Keratinocyte (primary cell): Measurements from ENCODE around the gene CNFN. TPM values are rescaled to one million over a fixed set of nuclear protein-coding genes. Genes with fewer than 3 reads are reported as not detected.

Experiments
- DNase-seq: peaks from one replicate; pipeline ENCODE4 v3.0.0-alpha.2; 2011; ENCODE audit warnings: low read depth, missing footprints, low spot score
- FAIRE-seq: peaks from 2 replicates; lab custom pipeline; 2011; peaks lifted over from hg19 to GRCh38; lab: Jason Lieb, UNC
- H2AFZ ChIP-seq: 2 replicates; pipeline ENCODE4 v1.6.0; 2012; ENCODE audit warnings: low read length, control low read depth, inconsistent platforms; ENCODE audit not compliant: control insufficient read depth
- H3K27ac ChIP-seq: 2 replicates; pipeline ENCODE4 v1.5.1; 2011; ENCODE audit warnings: low read length; ENCODE audit not compliant: control insufficient read depth, insufficient read depth
- H3K27me3 ChIP-seq: 3 replicates; pipeline ENCODE4 v1.6.0; 2011; ENCODE audit warnings: low read length; ENCODE audit not compliant: control insufficient read depth, insufficient read depth; ENCODE audit errors: extremely low read depth
- H3K36me3 ChIP-seq, 2 experiments: 2 replicates in 1 of 2; 3 replicates in 1 of 2; pipeline ENCODE4 v1.5.1; 2011; ENCODE audit warnings: low read length in 2 of 2, mild to moderate bottlenecking in 1 of 2; ENCODE audit not compliant: control insufficient read depth in 2 of 2, insufficient read depth in 2 of 2; ENCODE audit errors: extremely low read depth in 1 of 2
- H3K4me1 ChIP-seq: 3 replicates; pipeline ENCODE4 v1.5.1; 2011; ENCODE audit warnings: low read length; ENCODE audit not compliant: control insufficient read depth, insufficient read depth; ENCODE audit errors: extremely low read depth
- H3K4me2 ChIP-seq: 3 replicates; pipeline ENCODE4 v1.6.0; 2011; ENCODE audit warnings: low read depth, low read length; ENCODE audit not compliant: control insufficient read depth, insufficient read depth; ENCODE audit errors: extremely low read depth
- H3K4me3 ChIP-seq, 3 experiments: fragments of 200-600 bp in 1 of 3; sonication (generic) in 1 of 3; 2 replicates in 2 of 3; 3 replicates in 1 of 3; pipeline ENCODE4 v1.5.1; 2011 to 2016; ENCODE audit warnings: low read length in 3 of 3, mild to moderate bottlenecking in 3 of 3, control low read depth in 2 of 3, inconsistent platforms in 1 of 3, low read depth in 1 of 3, mixed read lengths in 1 of 3, mixed run types in 1 of 3, moderate library complexity in 1 of 3; ENCODE audit not compliant: control insufficient read depth in 2 of 3, insufficient read depth in 2 of 3; ENCODE audit errors: extremely low read depth in 1 of 3
- H3K79me2 ChIP-seq: 2 replicates; pipeline ENCODE4 v1.6.0; 2012; ENCODE audit warnings: low read length; ENCODE audit not compliant: control insufficient read depth, insufficient read depth
- H3K9ac ChIP-seq: 3 replicates; pipeline ENCODE4 v1.6.0; 2011; ENCODE audit warnings: low read length; ENCODE audit not compliant: control insufficient read depth, insufficient read depth; ENCODE audit errors: extremely low read depth
- H3K9me1 ChIP-seq: 3 replicates; pipeline ENCODE4 v1.6.0; 2011; ENCODE audit warnings: low read length; ENCODE audit not compliant: control insufficient read depth, insufficient read depth; ENCODE audit errors: extremely low read depth
- H3K9me3 ChIP-seq: 2 replicates; pipeline ENCODE4 v1.5.1; 2012; ENCODE audit warnings: low read depth, low read length; ENCODE audit not compliant: control insufficient read depth
- H4K20me1 ChIP-seq: 3 replicates; pipeline ENCODE4 v1.6.0; 2011; ENCODE audit warnings: low read length; ENCODE audit not compliant: control insufficient read depth, insufficient read depth; ENCODE audit errors: extremely low read depth
- EZH2 ChIP-seq: IDR thresholded peaks from one replicate; pipeline ENCODE4 v1.6.1; 2012; ENCODE audit warnings: inconsistent platforms, mild to moderate bottlenecking, low read length, moderate library complexity
- dilution Hi-C: fragments of 300-500 bp; cut with MboI; formaldehyde crosslinking; loops from one replicate; pipeline ENCODE4 v1.7.0; 2020; ENCODE audit warnings: low sequenced_read_pairs; ENCODE audit not compliant: extremely low pct_ligation_motif_present
- polyA plus RNA-seq, 5 experiments: library from polyadenylated mRNA; depleted of rRNA in 3 of 5; stranded (reverse) in 3 of 5; stranded (forward) in 1 of 5; unstranded in 1 of 5; fragments of >200 nt; gene quantifications; 1 replicate in 1 of 5; 2 replicates in 3 of 5; 3 replicates in 1 of 5; pipeline versions ENCODE4 v1.2.1 to v1.2.3, GENCODE V29; 2011 to 2012; ENCODE audit warnings: missing spikeins in 2 of 5, low read depth in 1 of 5, low replicate concordance in 1 of 5
- TF ChIP-seq, protein P1 (sequence below), 3 experiments: IDR thresholded peaks in 1 of 3; conservative IDR thresholded peaks in 1 of 3; optimal IDR thresholded peaks in 1 of 3; 2 replicates in 2 of 3; 3 replicates in 1 of 3; pipeline versions ENCODE3 to v1.5.1; 2011; ENCODE audit warnings: low read length in 3 of 3, mild to moderate bottlenecking in 3 of 3, moderate library complexity in 2 of 3, control low read depth in 1 of 3, inconsistent platforms in 1 of 3; ENCODE audit not compliant: insufficient read depth in 2 of 3; ENCODE audit errors: extremely low read depth in 1 of 3

The CNFN gene
- polyA plus RNA-seq, 1 donor (not counting 4 experiments of a cell fraction or from before 2014, with no cell fraction given), result 3.0 TPM

DNA sequence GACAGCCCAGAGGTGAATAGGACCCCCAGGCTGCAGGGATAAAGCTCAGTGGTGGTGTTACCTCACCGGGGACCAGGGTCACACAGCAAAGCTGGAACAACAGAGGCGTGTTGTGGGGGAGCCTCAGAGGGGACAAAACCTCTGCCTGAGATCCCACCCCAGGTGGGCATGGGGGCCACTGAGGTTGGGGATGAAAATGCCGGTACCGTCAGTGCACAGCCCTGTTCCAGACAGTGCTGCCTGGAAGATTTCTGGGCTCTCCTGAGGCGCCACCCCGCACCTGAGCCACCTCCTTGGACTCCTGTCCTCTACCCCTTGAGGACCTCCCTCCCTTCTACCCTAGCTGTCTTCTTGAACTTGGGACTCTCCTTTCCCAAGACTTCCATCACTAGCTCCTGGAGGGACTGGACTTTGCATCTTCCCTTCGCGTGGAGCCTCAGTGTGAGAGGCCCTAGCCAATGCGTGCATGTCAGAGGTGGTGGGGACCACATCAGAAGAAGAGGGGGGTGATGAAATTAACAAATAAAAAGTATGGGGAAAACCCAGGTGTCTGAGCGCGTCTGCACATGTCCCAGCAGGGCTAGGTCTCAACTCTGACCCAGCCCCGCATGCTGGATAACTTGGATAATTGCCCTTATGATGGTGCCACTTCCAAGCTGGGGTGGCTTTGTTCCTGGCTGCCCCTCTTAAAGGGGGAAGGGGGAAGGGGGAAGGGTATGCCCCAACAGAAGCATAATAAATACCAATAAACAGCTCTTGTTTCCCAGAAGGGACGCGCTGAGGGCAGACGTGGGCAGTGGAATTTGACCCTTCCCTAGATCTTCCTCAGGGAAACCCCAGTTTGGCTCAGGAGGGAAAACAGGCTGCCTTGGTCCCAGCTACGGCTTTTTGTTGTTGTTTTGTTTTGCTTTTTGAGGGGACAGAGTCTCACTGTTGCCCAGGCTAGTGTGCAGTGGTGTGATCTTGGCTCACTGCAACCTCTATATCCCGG, 11.6 kb downstream of the CNFN start:
- H4K20me1 ChIP-seq, result no peaks in the 10 kb centered on the region
- FAIRE-seq, result no peak
- no peaks in the 10 kb centered on the region for H3K79me2 ChIP-seq
- TF ChIP-seq, protein P1, sequence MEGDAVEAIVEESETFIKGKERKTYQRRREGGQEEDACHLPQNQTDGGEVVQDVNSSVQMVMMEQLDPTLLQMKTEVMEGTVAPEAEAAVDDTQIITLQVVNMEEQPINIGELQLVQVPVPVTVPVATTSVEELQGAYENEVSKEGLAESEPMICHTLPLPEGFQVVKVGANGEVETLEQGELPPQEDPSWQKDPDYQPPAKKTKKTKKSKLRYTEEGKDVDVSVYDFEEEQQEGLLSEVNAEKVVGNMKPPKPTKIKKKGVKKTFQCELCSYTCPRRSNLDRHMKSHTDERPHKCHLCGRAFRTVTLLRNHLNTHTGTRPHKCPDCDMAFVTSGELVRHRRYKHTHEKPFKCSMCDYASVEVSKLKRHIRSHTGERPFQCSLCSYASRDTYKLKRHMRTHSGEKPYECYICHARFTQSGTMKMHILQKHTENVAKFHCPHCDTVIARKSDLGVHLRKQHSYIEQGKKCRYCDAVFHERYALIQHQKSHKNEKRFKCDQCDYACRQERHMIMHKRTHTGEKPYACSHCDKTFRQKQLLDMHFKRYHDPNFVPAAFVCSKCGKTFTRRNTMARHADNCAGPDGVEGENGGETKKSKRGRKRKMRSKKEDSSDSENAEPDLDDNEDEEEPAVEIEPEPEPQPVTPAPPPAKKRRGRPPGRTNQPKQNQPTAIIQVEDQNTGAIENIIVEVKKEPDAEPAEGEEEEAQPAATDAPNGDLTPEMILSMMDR (optimal IDR thresholded peaks at IDR 0.05 in 1 of 3, IDR thresholded peaks at IDR 0.05 in 1 of 3, conservative IDR thresholded peaks at IDR 0.05 in 1 of 3; ENCODE audit: extremely low read depth in 1 of 3, insufficient read depth in 2 of 3, low read length in 3 of 3), result no peak
- no peak for TF ChIP-seq EZH2
- H3K4me2 ChIP-seq, result no peak overlapping the region
- H3K9me3 ChIP-seq, result no peaks in the 10 kb centered on the region
- H3K9me1 ChIP-seq, result no peaks in the 10 kb centered on the region
- no peak overlapping the region for H3K4me3 ChIP-seq
- H3K36me3 ChIP-seq, result no peaks in the 10 kb centered on the region
- H2AFZ ChIP-seq, result no peak overlapping the region
- no peak overlapping the region for H3K27ac ChIP-seq
- no peak for DNase-seq
- H3K27me3 ChIP-seq, result peaks cover 5% of the 10 kb centered on the region
- no peak overlapping the region for H3K9ac ChIP-seq
- H3K4me1 ChIP-seq, result peaks cover 6% of the 10 kb centered on the region
- dilution Hi-C loops, result no loop called here

DNA sequence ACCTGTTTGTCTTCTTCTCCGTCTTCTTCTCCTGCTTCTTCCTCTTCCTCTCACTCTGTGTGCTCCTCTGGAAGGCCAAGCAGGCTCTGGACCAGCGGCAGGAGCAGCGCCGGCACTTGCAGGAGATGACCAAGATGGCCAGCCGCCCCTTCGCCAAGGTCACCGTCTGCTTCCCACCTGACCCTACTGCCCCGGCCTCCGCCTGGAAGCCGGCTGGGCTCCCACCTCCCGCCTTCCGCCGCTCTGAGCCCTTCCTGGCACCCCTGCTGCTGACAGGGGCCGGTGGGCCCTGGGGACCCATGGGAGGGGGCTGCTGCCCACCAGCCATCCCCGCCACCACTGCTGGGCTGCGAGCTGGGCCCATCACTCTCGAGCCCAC, 13.9 kb downstream of the CNFN start:
- Histone ChIP-seq H3K9me3 (no peaks in the 10 kb centered on the region), H3K4me2 (no peak overlapping the region), H2AFZ (no peak overlapping the region), H3K4me3 (no peak overlapping the region), H3K9ac (no peak overlapping the region), H3K79me2 (no peaks in the 10 kb centered on the region), H3K27me3 (peaks cover 5% of the 10 kb centered on the region), H4K20me1 (no peaks in the 10 kb centered on the region), H3K27ac (no peak overlapping the region), H3K4me1 (peaks cover 6% of the 10 kb centered on the region), H3K36me3 (peaks cover 0 to 4% of the 10 kb centered on the region in 2 experiments), H3K9me1 (no peaks in the 10 kb centered on the region)
- no peak for DNase-seq
- no peak for FAIRE-seq
- dilution Hi-C loops, result no loop called here
- TF ChIP-seq, protein P1 (optimal IDR thresholded peaks at IDR 0.05 in 1 of 3, IDR thresholded peaks at IDR 0.05 in 1 of 3, conservative IDR thresholded peaks at IDR 0.05 in 1 of 3; ENCODE audit: extremely low read depth in 1 of 3, insufficient read depth in 2 of 3, low read length in 3 of 3), result no peak
- no peak for TF ChIP-seq EZH2
